ENCODE measurements around the gene OXLD1.

Gene OXLD1

DNA sequence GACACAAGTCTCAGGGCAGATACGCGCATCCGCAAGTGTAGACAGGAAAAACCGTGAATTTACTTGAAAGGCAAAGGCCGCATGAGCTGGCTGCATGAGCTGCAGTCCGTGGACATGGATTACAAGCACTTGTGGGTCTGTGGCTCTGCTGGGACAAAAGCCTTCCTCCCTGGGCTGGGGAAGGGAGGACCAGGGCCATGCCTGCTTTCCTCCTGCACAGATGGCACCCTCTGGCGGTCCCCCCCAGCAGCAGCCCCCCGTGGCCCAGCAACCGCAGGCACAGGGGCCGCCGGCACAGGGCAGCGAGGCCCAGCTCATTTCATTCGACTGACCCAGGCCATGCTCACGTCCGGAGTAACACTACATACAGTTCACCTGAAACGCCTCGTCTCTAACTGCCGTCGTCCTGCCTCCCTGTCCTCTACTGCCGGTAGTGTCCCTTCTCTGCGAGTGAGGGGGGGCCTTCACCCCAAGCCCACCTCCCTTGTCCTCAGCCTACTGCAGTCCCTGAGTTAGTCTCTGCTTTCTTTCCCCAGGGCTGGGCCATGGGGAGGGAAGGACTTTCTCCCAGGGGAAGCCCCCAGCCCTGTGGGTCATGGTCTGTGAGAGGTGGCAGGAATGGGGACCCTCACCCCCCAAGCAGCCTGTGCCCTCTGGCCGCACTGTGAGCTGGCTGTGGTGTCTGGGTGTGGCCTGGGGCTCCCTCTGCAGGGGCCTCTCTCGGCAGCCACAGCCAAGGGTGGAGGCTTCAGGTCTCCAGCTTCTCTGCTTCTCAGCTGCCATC is 35.1 kb upstream of the OXLD1 start:
- no peak for DNase-seq (ENCODE audit: low spot score)

GRCh38 chr17:81700353-81701287 is 34.2 kb upstream of the OXLD1 start:
- no peak for DNase-seq (ENCODE audit: low spot score)

- no peak for DNase-seq (ENCODE audit: low spot score)
Observed at GRCh38 chr17:81697261-81698044, 31.0 kb upstream of the OXLD1 start.

- no peak for DNase-seq (ENCODE audit: low spot score)
Observed at GRCh38 chr17:81696218-81696941, 30.0 kb upstream of the OXLD1 start.

DNA sequence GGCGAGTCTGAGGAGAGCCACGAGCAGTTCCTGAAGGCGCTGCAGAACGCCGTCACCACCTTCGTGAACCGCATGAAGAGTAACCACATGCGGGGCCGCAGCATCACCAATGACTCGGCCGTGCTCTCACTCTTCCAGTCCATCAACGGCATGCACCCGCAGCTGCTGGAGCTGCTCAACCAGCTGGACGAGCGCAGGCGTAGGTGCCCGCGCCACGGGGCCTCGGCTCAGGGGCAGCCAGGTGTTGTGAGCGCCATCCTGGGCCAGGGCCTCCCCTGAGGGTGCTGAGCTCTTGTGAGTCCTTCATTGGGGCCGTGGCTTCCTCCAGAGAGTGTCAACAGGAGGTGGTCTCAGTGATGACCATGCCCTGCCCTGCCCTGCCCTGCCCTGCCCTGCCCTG is 29.4 kb upstream of the OXLD1 start:
- no peak for DNase-seq (ENCODE audit: low spot score)

DNA sequence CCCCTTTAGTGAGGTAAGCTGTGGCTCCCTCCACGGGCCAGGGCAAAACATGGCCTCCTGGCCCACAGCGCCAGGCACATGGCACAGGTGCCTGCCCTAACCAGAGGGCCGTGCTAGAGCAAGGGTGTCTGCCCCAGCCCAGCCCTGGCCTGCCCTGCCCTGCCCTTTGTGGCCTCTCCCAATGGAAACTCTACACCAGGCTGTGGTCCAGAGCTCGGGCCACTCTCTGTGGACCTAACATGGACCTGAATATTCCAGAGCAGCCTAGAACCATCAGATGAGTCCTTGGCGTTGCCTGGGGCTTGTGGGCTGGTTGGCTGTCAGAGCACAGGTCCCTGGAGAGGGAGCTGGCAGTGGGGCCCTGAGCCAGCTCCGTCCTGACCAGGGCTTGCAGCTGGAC is 28.8 kb upstream of the OXLD1 start:
- no peak for DNase-seq (ENCODE audit: low spot score)

GRCh38 chr17:81694810-81695209 is 28.4 kb upstream of the OXLD1 start:
- no peak for DNase-seq (ENCODE audit: low spot score)

GRCh38 chr17:81693509-81694210 is 27.3 kb upstream of the OXLD1 start:
- DNase-seq (ENCODE audit: low spot score): no peak

DNA sequence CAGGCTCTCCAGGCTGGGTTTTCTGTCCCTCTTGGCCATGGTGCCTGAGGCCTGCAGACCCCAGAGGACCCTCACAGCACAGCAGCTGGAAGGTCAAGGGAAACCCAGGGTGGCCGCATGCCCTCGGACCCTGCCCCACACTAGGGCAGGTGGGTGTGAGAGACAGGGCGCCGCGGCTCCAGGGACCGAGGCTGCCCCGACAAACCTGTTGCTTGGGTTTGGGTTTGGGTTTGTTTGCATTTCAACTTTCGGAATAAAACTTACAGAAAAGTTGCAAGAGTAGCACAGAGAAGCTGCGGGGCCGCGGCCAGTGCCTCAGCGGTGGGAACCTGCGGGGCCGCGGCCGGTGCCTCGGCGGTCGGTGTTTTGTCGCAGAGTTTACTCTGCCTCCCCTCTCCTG is 25.2 kb upstream of the OXLD1 start:
- no peak for DNase-seq (ENCODE audit: low spot score)

DNA sequence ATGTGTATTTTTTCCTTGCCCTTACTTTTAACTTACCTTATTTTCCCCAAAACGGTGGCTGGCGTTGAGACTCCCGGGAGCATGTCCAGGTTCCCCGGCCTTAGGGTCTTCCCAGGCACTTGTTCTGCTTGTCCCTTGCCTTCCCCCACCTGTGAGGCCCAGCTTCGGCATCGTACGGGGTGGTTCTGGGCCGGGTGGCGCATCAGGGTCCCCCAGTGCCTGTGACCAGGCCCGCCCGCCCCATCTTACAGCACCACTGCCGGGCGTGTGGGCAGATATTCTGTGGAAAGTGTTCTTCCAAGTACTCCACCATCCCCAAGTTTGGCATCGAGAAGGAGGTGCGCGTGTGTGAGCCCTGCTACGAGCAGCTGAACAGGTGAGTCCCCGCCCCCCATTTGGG is 24.8 kb upstream of the OXLD1 start:
- DNase-seq (ENCODE audit: low spot score): no peak

DNA sequence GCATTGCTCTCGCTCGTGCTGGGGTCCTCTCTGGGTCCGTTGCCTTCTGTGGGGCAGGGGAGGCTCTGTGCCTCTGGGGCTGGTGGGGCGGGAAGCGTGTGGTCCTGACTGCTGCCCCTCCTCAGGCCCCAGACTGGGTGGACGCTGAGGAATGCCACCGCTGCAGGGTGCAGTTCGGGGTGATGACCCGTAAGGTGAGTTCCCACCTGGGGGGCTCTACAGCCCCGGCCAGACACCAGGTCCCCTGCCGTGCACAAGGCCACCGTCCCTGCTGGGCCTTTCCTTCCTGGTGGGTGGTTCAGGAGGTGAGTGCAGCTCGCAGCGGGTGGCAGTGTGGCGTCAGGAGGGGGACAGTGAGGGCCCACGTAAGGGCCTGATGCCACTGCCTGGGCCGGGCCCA is 24.1 kb upstream of the OXLD1 start:
- no peak for DNase-seq (ENCODE audit: low spot score)

DNA sequence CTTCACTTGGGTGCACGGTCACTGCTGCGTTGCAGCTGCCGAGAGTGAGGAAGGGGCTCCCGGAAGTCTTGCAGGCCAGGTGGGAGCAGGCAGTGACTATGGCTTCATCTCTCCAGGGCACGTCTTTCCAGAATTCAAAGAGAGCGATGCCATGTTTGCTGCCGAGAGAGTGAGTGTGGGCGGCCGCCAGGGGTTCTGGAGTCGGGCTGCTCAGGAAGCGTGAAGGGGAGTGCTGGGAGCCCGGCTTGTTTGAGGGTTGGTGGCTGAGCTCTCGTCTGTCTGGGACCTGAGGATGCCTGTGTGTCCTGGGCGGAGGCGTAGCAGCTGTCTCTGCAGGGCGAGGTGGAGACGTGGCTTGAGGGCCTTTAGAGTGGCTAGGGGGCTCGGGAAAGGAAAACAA is 23.7 kb upstream of the OXLD1 start:
- DNase-seq (ENCODE audit: low spot score): no peak

DNA sequence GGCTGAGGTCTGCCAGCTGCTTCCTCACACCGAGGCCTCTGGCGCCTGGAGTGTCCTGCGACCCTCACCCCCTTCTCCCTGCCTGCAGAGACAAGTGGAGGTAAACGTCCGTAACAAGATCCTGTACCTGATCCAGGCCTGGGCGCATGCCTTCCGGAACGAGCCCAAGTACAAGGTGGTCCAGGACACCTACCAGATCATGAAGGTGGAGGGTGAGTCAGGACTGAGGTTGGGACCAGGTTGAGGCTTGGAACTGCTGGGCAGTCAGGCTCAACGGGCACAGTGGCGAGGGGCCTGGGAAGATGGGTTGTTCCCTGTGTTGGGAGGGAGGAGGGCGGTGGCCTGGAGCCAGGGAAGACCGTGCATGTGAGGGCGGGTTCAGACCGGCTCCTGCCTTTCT is 22.2 kb upstream of the OXLD1 start:
- DNase-seq (ENCODE audit: low spot score): no peak

- no peak for DNase-seq (ENCODE audit: low spot score)
Observed at GRCh38 chr17:81687770-81688541, 21.6 kb upstream of the OXLD1 start.

GRCh38 chr17:81686614-81687013 is 20.2 kb upstream of the OXLD1 start:
- no peak for DNase-seq (ENCODE audit: low spot score)

DNA sequence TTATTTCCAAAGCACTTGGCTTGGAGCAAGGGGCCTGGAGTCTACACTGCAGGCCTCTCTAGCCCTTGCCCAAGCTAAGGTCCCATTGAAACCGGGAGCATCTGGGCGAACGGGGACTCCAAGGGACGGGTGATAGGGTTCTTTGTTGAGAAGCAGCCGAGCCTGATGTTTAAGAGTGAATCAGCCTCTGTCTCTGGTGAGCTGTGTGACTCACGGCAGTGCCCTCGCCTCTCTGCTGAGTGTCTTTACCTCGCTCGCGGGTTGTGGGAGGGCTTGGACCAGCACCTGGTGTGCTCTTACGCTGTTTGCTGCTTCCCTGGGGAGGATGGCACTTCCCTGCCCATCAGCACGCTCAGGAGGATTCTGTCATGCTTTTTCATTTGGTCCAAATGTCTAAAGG is 18.7 kb upstream of the OXLD1 start:
- peak; percentile 46 for DNase-seq (ENCODE audit: low spot score)

DNA sequence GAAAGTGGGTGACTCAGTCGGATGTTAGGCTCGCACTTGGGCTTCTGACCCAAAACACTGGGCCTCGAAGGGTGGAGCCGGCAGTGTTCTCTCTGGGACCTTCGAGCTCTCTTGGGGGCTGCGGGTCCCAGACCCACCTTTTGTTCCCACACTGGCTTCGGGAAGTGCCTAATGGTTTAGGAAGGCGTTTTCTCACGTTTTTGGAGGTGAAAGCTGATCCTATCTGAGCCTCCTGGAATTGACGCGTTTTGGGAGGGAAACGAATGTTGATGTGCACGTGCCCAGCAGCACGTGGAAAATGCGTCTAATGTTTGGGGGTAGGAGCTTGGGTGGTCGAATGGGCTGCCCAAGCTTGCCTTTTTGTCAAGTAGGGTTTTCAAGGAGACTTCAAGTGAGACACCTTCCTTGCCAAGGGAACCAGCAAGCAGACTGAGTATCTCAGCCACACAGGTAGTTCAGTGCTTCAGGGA is 18.1 kb upstream of the OXLD1 start:
- peak; percentile 27 for DNase-seq (ENCODE audit: low spot score)

- peak; percentile 99 for DNase-seq (ENCODE audit: low spot score)
Observed at GRCh38 chr17:81683584-81684441, 17.4 kb upstream of the OXLD1 start, which contains the start of the genes ARL16 and HGS. TSS of gene ARL16 (minus strand) at chr17:81683797. CDS start at chr17:81683753, 44 bp downstream. TSS of gene HGS (plus strand) at chr17:81684011. CDS start at chr17:81684067, 56 bp downstream.

DNA sequence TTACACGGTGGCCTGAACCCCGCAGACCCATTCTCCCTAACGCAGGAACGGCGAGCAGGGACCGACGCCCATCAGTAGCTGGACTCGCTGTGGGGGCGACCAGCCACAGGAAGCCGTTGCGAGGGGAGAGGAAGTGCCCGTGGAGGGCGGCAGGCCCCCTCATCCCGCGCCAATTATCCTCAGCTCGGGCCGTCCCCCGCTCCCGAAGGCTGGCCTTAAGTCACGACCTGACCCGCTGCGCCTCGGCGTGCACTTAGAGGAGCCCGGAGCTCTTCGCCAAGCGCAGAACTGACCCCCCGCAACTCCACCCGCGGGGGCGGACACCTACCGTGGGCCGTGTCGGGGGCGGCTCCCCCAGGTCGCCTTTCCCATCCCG is 16.8 kb upstream of the OXLD1 start:
- DNase-seq (ENCODE audit: low spot score): no peak
